Endothelial cell of umbilical vein (primary cell): ENCODE data around the gene GRK6.

Experiments
- EZH2 ChIP-seq: IDR thresholded peaks from 2 replicates; pipeline ENCODE4 v1.6.1; 2012; ENCODE audit warnings: borderline replicate concordance, low read depth, mild to moderate bottlenecking, moderate library complexity, low read length, inconsistent platforms; ENCODE audit not compliant: severe bottlenecking
- FOS ChIP-seq: IDR thresholded peaks from 2 replicates; pipeline ENCODE4 v1.6.1; 2011; ENCODE audit warnings: mild to moderate bottlenecking, low read length, moderate library complexity, borderline replicate concordance; ENCODE audit not compliant: insufficient read depth
- MYC ChIP-seq: IDR thresholded peaks from one replicate; pipeline ENCODE4 v1.6.1; 2011; ENCODE audit warnings: mild to moderate bottlenecking, low read depth, low read length
- POLR2A ChIP-seq: IDR thresholded peaks from 2 replicates; pipeline ENCODE4 v1.6.1; 2012; ENCODE audit warnings: low read depth, mild to moderate bottlenecking, control low read depth, low read length
- POLR2AphosphoS5 ChIP-seq: IDR thresholded peaks from 2 replicates; pipeline ENCODE4 v1.6.1; 2012; ENCODE audit warnings: low read depth, mild to moderate bottlenecking, control low read depth, low read length, moderate library complexity; ENCODE audit not compliant: insufficient read depth
- TF ChIP-seq, protein P1 (sequence below), 2 donors: IDR thresholded peaks; 1 replicate in 1 of 2; 2 replicates in 1 of 2; pipeline ENCODE4 v1.5.1; 2011; ENCODE audit warnings: low read length in 2 of 2, mild to moderate bottlenecking in 2 of 2, moderate library complexity in 2 of 2, control low read depth in 1 of 2, inconsistent platforms in 1 of 2, low read depth in 1 of 2; ENCODE audit not compliant: insufficient read depth in 1 of 2; ENCODE audit errors: extremely low read depth in 1 of 2
- TF ChIP-seq, protein P2 (sequence below): IDR thresholded peaks from 2 replicates; pipeline ENCODE4 v1.6.1; 2011; ENCODE audit not compliant: insufficient read depth, insufficient read length

- no peak for TF ChIP-seq POLR2A
- TF ChIP-seq, protein P1, sequence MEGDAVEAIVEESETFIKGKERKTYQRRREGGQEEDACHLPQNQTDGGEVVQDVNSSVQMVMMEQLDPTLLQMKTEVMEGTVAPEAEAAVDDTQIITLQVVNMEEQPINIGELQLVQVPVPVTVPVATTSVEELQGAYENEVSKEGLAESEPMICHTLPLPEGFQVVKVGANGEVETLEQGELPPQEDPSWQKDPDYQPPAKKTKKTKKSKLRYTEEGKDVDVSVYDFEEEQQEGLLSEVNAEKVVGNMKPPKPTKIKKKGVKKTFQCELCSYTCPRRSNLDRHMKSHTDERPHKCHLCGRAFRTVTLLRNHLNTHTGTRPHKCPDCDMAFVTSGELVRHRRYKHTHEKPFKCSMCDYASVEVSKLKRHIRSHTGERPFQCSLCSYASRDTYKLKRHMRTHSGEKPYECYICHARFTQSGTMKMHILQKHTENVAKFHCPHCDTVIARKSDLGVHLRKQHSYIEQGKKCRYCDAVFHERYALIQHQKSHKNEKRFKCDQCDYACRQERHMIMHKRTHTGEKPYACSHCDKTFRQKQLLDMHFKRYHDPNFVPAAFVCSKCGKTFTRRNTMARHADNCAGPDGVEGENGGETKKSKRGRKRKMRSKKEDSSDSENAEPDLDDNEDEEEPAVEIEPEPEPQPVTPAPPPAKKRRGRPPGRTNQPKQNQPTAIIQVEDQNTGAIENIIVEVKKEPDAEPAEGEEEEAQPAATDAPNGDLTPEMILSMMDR (IDR thresholded peaks at IDR 0.05; ENCODE audit: extremely low read depth in 1 of 2, insufficient read depth in 1 of 2, low read depth in 1 of 2, low read length in 2 of 2): peak in 1 of 2 donors; percentile 6
- TF ChIP-seq, protein P2, sequence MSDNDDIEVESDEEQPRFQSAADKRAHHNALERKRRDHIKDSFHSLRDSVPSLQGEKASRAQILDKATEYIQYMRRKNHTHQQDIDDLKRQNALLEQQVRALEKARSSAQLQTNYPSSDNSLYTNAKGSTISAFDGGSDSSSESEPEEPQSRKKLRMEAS: no peak
- no peak for TF ChIP-seq EZH2
- TF ChIP-seq POLR2AphosphoS5: no peak
- no peak for TF ChIP-seq FOS
- no peak for TF ChIP-seq MYC
Measured at GRCh38 chr5:177487975-177488374, 61.5 kb downstream of the GRK6 start.
